ENCODE results near the gene SRRM1. TPM values are rescaled to one million over a fixed set of nuclear protein-coding genes. Genes with fewer than 3 reads are reported as not detected.
A peak's percentile ranks its signal among the peaks of the same experiment; 100 is the strongest.

The SRRM1 gene
- total RNA-seq, 4 donors from 2014 or later = 106 to 164 (median 152) TPM

GRCh38 chr1:24707687-24708086 is 64.6 kb downstream of the SRRM1 start:
- Histone ChIP-seq H3K9me3 (no peaks in the 10 kb centered on the region), H3K36me3 (no peaks in the 10 kb centered on the region), H3K4me3 (no peak overlapping the region), H3K4me1 (peaks cover 0 to 38% (median 4%) of the 10 kb centered on the region in 4 donors), H3K27me3 (no peaks in the 10 kb centered on the region), H3K27ac (peak overlapping the region in 2 of 4 donors; percentile 88 to 97)
- 80 to 86% methylated on average over 4 of the region's 4 CpGs for WGBS, 2 donors
- no peak for DNase-seq (ENCODE audit: low spot score in 2 of 2)
- no peak for TF ChIP-seq POLR2A (IDR thresholded peaks at IDR 0.05)
- TF ChIP-seq EP300 (IDR thresholded peaks at IDR 0.05) = no peak
- TF ChIP-seq CTCF (IDR thresholded peaks at IDR 0.05) = no peak

GRCh38 chr1:24708938-24709337 is 65.8 kb downstream of the SRRM1 start:
- no peaks in the 10 kb centered on the region for H3K9me3 ChIP-seq
- TF ChIP-seq CTCF (IDR thresholded peaks at IDR 0.05) (no peak), POLR2A (IDR thresholded peaks at IDR 0.05) (no peak), EP300 (IDR thresholded peaks at IDR 0.05) (no peak)
- no peaks in the 10 kb centered on the region for H3K27me3 ChIP-seq
- H3K36me3 ChIP-seq = no peaks in the 10 kb centered on the region
- H3K4me3 ChIP-seq = no peak overlapping the region
- WGBS, 2 donors = 73 to 90% methylated on average over 4 of the region's 4 CpGs
- peaks cover 0 to 50% (median 7%) of the 10 kb centered on the region in 4 donors for H3K4me1 ChIP-seq
- H3K27ac ChIP-seq = peak overlapping the region in 1 of 4 donors; percentile 2
- DNase-seq (ENCODE audit: low spot score in 2 of 2) = no peak

- WGBS, 2 donors = 80 to 84% methylated on average over 5 of the region's 5 CpGs
- no peak for DNase-seq (ENCODE audit: low spot score in 2 of 2)
- Histone ChIP-seq H3K4me3 (no peak overlapping the region), H3K9me3 (no peaks in the 10 kb centered on the region), H3K27ac (peak overlapping the region in 2 of 4 donors; percentile 22 to 47), H3K4me1 (peaks cover 0 to 50% (median 9%) of the 10 kb centered on the region in 4 donors), H3K27me3 (no peaks in the 10 kb centered on the region), H3K36me3 (no peaks in the 10 kb centered on the region)
- TF ChIP-seq CTCF (IDR thresholded peaks at IDR 0.05) (no peak), EP300 (IDR thresholded peaks at IDR 0.05) (no peak), POLR2A (IDR thresholded peaks at IDR 0.05) (no peak)
These were observed 66.8 kb downstream of the SRRM1 start for GRCh38 chr1:24709791-24710441.

- TF ChIP-seq CTCF (IDR thresholded peaks at IDR 0.05) (no peak), EP300 (IDR thresholded peaks at IDR 0.05) (no peak), POLR2A (IDR thresholded peaks at IDR 0.05) (no peak)
- no peak for DNase-seq (ENCODE audit: low spot score in 2 of 2)
- no peak overlapping the region for H3K4me3 ChIP-seq
- H3K27me3 ChIP-seq = no peaks in the 10 kb centered on the region
- no peaks in the 10 kb centered on the region for H3K9me3 ChIP-seq
- H3K36me3 ChIP-seq = no peaks in the 10 kb centered on the region
- no peak overlapping the region for H3K27ac ChIP-seq
- H3K4me1 ChIP-seq = peaks cover 0 to 50% (median 9%) of the 10 kb centered on the region in 4 donors
- WGBS, 2 donors = 91 to 94% methylated on average over 4 of the region's 4 CpGs
These were observed 68.2 kb downstream of the SRRM1 start for GRCh38 chr1:24711329-24711728.

GRCh38 chr1:24713176-24713575 is 70.1 kb downstream of the SRRM1 start:
- H3K36me3 ChIP-seq = no peaks in the 10 kb centered on the region
- 69 to 78% methylated on average over 4 of the region's 4 CpGs for WGBS, 2 donors
- H3K27me3 ChIP-seq = no peaks in the 10 kb centered on the region
- no peak for TF ChIP-seq POLR2A (IDR thresholded peaks at IDR 0.05)
- TF ChIP-seq EP300 (IDR thresholded peaks at IDR 0.05) = no peak
- TF ChIP-seq CTCF (IDR thresholded peaks at IDR 0.05) = no peak
- H3K27ac ChIP-seq = peak overlapping the region; percentile 80 to 92 (median 90)
- no peak overlapping the region for H3K4me3 ChIP-seq
- DNase-seq (ENCODE audit: low spot score in 2 of 2) = no peak
- H3K4me1 ChIP-seq = peaks cover 0 to 60% (median 20%) of the 10 kb centered on the region in 4 donors
- H3K9me3 ChIP-seq = no peaks in the 10 kb centered on the region
